RWPE1 (cell line): ENCODE measurements around the gene OTOGL.

ENCODE experiments used
- CTCF ChIA-PET: fragments of 350-600 bp; sonication (Branson Sonifier 250); formaldehyde crosslinking; extraction: SDS; loops from one replicate; lab custom pipeline; 2021; lab: Yijun Ruan, JAX
- POLR2A ChIA-PET: fragments of 400-600 bp; formaldehyde crosslinking; extraction: SDS; loops from one replicate; lab custom pipeline; 2020; ENCODE audit warnings: antibody characterized with exemption; ENCODE audit not compliant: low non-redundant PET; lab: Yijun Ruan, JAX
- DNase-seq: peaks from one replicate; pipeline ENCODE4 v3.0.0; 2012; ENCODE audit warnings: low spot score
- H3K27ac ChIP-seq: fragments of 450-650 bp; 2 replicates; pipeline ENCODE4 v1.5.1; 2017
- CTCF ChIP-seq: fragments of 450-650 bp; conservative IDR thresholded peaks from 2 replicates; pipeline ENCODE4 v1.5.1; 2017; ENCODE audit warnings: low read depth, mild to moderate bottlenecking

OTOGL gene

GRCh38 chr12:80162177-80162576 is 62.8 kb downstream of the OTOGL start:
- no peak for TF ChIP-seq CTCF
- POLR2A ChIA-PET: no interaction called here
- CTCF ChIA-PET: no interaction called here
- no peak for DNase-seq
- no peak overlapping the region for H3K27ac ChIP-seq

- ChIA-PET CTCF (interaction anchor here (0.5 to 0.6 kb wide), 2 partner anchors 217 to 398 kb away, joined by 3 to 4 read pairs; no protein-coding TSS in a partner anchor), POLR2A (no interaction called here)
- H3K27ac ChIP-seq: no peak overlapping the region
- no peak for TF ChIP-seq CTCF
- no peak for DNase-seq
Observed at GRCh38 chr12:80165746-80166145, 66.4 kb downstream of the OTOGL start.

GRCh38 chr12:80166751-80167150 is 67.4 kb downstream of the OTOGL start:
- no peak overlapping the region for H3K27ac ChIP-seq
- POLR2A ChIA-PET: no interaction called here
- CTCF ChIA-PET: interaction anchor here (0.7 kb wide), 1 partner anchor 16 kb away, joined by 3 read pairs; no protein-coding TSS in a partner anchor
- TF ChIP-seq CTCF: no peak
- no peak for DNase-seq

GRCh38 chr12:80168936-80169335 is 69.6 kb downstream of the OTOGL start:
- CTCF ChIA-PET: no interaction called here
- no peak for TF ChIP-seq CTCF
- no peak for DNase-seq
- no peak overlapping the region for H3K27ac ChIP-seq
- POLR2A ChIA-PET: no interaction called here

- ChIA-PET CTCF (no interaction called here), POLR2A (no interaction called here)
- H3K27ac ChIP-seq: no peak overlapping the region
- TF ChIP-seq CTCF: no peak
- DNase-seq: no peak
Observed at GRCh38 chr12:80170915-80171314, 71.6 kb downstream of the OTOGL start.

GRCh38 chr12:80173083-80173864 is 73.9 kb downstream of the OTOGL start:
- ChIA-PET POLR2A (no interaction called here), CTCF (interaction anchor here (0.6 kb wide), 1 partner anchor 372 kb away, joined by 3 read pairs; no protein-coding TSS in a partner anchor)
- DNase-seq: no peak
- no peak overlapping the region for H3K27ac ChIP-seq
- TF ChIP-seq CTCF: no peak
